ENCODE results near the gene CLCA2.

CLCA2 gene

DNA sequence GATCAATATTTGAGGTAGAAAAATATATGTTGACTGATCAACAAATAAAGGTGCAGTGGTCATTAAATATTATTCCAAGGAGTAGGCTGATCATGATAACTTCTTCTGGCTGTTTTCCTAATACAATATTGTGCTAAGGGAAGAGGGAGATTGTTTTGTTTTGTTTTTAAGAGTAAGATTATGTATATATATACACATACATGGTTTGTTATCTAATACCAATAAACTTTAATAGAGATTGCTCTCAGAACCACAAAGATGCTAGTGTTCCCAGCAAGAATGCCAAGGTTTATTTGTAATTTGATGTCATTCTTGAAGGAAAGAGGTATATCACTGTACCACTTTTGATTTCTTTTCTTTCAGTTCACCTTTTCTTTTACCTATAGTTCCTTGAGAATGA lies 10.1 kb downstream of the CLCA2 start:
- no peak for DNase-seq

DNA sequence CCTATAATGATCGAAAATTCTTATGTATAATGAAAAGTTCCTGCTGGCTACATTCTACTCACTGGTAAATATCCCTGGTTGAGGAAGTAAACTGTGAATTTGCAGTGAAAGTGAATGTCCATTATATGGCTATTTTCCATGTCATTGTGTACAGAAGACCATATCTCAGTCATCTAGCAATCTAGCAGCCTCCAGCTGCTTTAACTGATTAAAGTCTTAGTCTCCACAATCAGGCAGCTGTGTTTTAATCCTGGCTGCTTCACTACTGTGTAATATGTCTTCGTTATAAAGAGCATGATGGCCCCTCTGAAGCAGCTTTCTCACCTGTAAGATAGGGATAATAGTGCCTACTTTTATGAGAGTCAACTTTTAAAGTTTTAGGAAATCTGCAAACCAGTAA lies 11.4 kb downstream of the CLCA2 start:
- DNase-seq = no peak

DNA sequence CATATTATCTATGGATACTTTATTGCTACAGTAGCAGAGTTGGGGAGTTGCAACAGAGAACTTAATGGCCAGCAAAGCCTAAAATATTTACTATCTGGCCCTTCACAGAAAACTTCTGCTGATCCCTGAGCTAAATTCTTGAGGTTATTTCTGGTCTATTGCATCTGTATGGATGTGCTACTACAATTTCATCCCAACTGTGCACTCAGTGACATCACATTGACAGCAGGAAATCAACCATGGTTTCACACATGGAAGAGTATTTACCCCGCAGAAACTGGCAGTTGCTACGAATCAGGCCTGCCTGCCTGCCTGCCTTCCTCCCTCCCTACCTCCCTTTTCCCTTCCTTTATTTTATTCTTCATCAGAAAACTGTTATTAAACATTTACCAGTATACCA lies 12.1 kb downstream of the CLCA2 start:
- DNase-seq = peak; percentile 41 to 47

- peak; percentile 15 to 41 for DNase-seq
Measured at GRCh38 chr1:86441581-86441980, 17.6 kb downstream of the CLCA2 start.

DNA sequence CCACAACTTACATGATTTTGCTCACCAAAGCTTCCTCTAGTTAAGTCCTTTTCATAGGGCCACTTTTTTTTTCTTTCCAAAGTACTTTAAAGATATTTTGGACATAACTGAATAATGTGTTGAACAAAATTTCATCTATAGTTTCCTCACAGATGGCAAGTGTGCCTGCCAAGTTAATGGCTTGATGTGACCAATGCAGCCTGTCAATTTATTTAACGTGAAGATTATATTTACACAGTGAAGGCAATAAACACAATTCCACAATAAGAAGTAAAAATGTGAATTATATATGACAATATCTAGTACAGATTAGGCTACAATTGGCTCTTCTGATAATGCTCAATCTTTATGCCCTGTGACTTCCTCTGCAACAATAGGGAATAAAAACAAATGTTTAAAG lies 18.0 kb downstream of the CLCA2 start:
- DNase-seq = no peak

DNA sequence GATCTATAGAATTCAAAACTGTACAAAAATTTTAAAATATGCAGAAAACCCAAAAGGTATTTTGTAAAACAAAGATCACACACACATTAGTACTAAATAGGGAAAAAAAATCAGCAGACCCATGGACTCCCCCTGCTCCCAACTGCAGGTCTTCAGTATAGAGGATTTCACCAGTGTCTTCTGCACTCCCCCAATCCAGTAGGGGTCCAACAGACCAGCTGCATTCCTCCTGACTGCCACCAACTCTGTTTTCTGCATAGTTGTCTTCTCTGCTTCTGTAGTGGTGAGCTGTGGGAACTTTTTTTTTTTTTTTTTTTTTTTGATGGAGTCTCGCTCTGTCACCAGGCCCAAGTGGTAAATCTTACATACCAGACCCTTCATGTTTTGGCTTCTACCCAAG lies 21.9 kb downstream of the CLCA2 start:
- DNase-seq = no peak

DNA sequence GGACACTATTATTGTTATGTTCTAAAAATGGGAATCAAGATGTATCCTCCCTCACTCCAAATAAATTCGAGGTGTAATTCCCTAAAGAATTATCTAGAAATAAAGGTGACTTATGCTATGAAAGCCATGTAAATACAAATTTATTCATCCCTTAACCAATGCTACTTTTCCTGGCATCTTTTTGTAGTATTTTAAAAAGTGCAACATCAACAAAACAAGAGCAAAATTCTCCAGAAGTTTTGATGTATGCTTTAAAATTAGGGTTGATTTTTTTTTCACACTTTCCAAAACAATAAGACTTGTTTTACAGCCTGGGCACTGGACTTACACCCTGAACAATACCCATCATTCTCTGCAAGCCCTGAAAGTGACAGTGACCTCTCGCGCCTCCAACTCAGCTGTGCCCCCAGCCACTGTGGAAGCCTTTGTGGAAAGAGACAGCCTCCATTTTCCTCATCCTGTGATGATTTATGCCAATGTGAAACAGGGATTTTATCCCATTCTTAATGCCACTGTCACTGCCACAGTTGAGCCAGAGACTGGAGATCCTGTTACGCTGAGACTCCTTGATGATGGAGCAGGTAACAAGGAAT lies 23.3 kb downstream of the CLCA2 start:
- DNase-seq = no peak

DNA sequence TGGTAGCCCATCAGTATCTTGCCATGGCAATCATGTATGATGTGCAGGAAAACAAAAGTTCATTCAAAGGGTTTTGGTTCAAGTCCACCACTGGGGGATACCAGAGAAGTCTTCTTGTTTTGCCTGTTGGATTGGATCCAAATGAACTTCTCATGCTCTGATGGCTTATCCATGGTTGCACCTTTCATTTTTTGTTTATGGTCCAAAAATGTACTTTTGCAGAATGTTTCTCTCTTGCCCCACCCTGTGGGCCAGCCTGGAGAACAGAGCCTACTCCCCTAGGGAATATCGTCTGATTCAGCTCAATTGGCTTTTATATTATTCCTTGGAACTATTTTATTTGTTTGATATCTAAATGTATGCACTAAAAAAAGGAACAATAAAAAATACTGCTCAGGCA lies 24.7 kb downstream of the CLCA2 start:
- DNase-seq = no peak

DNA sequence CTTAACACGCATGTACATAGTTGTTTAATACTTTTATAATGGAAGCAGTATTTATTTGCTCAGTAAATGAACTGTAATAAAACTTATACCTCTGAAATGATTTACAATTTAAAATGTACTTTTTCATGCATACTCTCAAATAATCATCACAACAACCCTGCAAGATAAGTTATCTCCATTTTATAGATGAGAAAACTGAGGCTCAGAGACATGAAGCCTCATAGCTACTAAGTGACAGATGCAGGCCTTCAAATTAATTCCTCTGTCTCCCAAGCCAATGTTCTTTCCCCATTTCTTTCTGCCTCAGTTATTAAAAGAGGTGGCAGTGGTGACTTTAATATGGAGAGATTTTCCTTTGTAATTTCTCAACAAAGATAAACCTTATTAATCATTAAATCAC lies 25.1 kb downstream of the CLCA2 start:
- DNase-seq = no peak

DNA sequence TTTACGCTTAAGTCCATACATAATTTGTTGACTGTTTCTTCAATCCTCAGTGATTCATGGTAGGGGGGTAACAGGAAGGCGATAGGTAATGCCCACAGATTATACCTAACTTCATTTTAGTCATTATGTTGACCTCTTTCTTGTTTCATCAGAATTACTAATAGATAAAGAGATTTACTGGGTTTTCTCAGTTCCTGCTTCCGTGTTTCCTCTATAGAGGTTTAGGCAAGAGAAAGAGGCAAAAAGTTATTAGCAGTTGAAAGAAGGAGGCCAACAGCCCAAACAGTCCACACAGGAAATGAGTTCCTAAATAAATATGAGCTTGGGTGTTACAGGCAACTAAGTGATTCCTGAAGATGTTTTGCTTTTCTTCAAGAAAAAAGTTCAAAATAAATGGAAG lies 26.9 kb downstream of the CLCA2 start:
- DNase-seq = no peak

GRCh38 chr1:86453664-86454063 lies 29.7 kb downstream of the CLCA2 start:
- no peak for DNase-seq

DNA sequence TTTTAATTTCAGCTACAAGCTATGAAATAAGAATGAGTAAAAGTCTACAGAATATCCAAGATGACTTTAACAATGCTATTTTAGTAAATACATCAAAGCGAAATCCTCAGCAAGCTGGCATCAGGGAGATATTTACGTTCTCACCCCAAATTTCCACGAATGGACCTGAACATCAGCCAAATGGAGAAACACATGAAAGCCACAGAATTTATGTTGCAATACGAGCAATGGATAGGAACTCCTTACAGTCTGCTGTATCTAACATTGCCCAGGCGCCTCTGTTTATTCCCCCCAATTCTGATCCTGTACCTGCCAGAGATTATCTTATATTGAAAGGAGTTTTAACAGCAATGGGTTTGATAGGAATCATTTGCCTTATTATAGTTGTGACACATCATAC lies 31.1 kb downstream of the CLCA2 start:
- peak; percentile 2 to 4 for DNase-seq

DNA sequence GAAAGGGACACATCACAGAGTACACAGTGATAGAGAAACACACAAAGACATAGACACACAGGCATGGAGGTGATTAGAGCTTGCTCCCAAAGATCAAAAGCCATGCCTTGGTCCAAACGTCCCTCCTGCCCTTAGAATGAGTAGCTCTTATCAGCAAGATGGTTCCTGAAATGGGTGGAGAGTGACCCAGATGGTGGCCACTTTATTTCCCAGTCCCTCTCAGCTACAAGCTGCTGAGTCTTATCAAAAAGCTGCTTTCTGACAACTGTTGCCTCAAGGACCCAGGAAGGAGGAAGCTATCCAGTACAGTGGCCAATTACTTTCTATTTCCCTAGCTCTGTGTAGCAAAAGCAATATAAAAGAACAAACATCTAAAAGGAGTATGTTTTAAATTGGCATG lies 37.0 kb downstream of the CLCA2 start:
- DNase-seq = peak in 1 of 2 experiments; percentile 5

DNA sequence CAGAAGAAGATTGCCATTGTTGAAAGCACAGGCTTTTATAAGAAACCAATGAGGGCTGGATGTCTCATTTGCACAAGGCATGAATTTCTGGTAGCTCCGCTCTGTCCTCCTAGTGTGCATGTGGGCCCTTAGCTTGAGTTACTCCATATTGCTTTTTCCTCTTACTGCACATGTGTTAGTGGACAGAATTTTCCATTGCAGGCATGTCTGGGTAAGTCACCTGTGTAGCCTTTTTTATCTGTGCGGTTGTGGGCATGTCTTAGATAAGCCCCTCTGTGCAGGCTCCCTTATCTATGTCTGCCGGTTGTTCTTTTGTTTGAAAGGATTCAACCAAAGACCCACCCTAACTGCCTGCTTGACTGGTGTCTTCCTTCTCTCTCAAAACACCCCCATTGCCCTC lies 37.5 kb downstream of the CLCA2 start:
- no peak for DNase-seq

DNA sequence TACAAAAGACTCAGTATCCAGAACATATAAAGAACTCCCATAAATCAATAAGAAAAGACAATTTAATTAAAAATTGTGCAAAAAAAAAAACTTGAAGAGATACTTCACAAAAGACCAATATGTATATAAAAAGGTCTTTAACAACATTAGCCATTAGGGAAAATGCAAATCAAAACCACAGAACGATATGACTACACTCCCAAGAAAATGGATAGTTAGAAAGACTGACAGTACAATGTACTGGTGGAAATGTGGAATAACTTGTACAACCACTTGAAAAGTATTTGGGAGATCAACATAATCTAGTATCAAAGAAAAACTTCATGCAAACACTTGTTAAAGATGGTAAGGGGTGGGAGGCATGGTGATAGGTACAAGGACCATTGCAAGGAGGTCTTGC lies 40.8 kb downstream of the CLCA2 start:
- no peak for DNase-seq

- DNase-seq = no peak
Measured at GRCh38 chr1:86466109-86466844, 42.3 kb downstream of the CLCA2 start.

GRCh38 chr1:86466986-86467385 lies 43.0 kb downstream of the CLCA2 start:
- peak in 1 of 2 experiments; percentile 23 for DNase-seq

GRCh38 chr1:86468501-86468977 lies 44.6 kb downstream of the CLCA2 start, which contains the start of gene CLCA1:
Gene CLCA1 (plus strand): TSS chr1:86468927. CDS start chr1:86468972, 45 bp downstream.
- no peak for DNase-seq

DNA sequence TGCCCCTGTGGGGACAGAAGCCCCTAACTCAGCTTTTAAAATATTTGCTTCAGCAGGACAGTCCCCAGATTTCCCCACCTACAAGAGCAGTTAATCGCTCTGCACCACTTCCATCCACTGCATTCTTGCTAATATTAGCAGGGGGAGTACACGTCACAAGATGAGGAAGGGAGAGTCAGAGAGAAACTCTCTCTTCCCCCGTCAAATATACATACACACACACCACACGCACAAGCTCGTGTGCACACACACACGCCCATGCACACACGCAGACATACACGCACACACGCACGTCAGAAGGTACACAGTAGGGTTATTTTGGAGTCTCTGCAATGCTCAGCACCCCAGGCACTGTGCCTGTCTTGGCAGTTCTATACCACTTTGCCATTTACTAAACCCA lies 46.9 kb downstream of the CLCA2 start:
- DNase-seq = no peak

GRCh38 chr1:86471291-86471690 lies 47.3 kb downstream of the CLCA2 start:
- no peak for DNase-seq

DNA sequence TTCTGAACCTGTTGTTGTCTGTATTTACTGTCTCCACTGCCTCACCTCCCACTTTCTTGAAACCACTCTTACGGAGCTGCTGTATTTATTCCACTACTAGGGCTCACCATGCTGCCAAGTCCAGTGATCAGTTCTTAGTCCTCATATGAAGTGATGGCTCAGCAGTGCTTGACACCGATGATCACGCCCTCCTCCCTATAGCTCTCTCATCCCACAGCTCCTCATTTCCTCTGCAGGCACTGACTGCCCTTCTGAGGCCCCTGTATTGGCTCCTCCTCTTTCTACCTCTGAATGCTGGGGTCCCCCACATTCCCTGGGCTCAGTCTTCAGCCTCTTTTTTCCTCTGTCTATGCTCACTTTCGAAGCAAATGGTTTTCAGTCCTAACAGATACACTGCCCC lies 48.2 kb downstream of the CLCA2 start:
- no peak for DNase-seq

DNA sequence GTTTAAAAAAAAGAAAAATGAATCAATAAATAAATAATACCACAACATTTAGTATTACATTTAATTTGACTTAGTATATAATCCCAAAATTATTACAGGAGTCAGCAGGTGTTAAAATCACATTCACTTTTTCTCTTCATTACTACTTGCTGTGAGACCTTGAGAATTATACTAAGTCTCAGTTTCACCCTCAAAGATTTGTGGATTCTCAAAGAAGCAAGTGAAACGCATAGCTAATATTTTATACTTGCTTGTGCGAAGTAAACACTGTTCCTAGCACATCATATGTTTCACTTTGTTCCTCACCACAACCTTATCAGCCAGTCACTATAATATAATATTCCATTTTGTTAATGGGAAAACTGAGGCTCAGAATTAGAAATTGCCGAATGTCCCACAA lies 48.8 kb downstream of the CLCA2 start:
- DNase-seq = no peak

GRCh38 chr1:86477256-86477655 lies 53.3 kb downstream of the CLCA2 start:
- no peak for DNase-seq

DNA sequence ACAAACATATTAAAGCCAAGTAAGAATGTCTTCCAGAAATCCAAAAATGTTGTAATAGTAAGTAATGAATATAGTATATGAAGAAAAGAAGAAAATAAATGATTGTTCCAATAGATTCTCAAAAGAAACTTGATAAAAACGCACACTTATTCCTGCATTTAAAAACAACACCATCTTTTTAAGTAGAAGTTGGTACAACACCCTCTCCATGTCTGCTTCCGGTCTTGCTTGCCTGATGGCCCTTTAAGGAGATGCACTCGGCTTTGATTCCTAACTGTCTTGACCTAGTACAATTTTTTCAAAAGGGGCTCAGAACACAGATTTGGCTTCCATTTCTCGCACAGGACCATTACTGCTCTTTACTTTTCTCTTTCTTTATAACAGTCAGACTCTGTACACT lies 53.7 kb downstream of the CLCA2 start:
- DNase-seq = no peak

All from Kasumi-1 (cell line).